Suprapubic skin (tissue), 4 donors: ENCODE results near the gene FAM193B. TPM values are rescaled to one million over a fixed set of nuclear protein-coding genes. Genes with fewer than 3 reads are reported as not detected.
A peak's percentile ranks its signal among the peaks of the same experiment; 100 is the strongest.

Source experiments
- DNase-seq, 2 donors: peaks; one replicate each; pipeline ENCODE4 v3.0.0-alpha.2; 2019; ENCODE audit warnings: low spot score in 2 of 2
- H3K27ac ChIP-seq: fragments of 200-600 bp; sonication (generic); one replicate; pipeline ENCODE4 v1.5.1; 2019
- H3K27me3 ChIP-seq: fragments of 200-600 bp; sonication (generic); one replicate; pipeline ENCODE4 v1.5.1; 2019
- H3K36me3 ChIP-seq: fragments of 200-600 bp; sonication (generic); one replicate; pipeline ENCODE4 v1.5.1; 2019
- H3K4me1 ChIP-seq: fragments of 200-600 bp; sonication (generic); one replicate; pipeline ENCODE4 v1.5.1; 2019
- H3K4me3 ChIP-seq: fragments of 200-600 bp; sonication (generic); one replicate; pipeline ENCODE4 v1.5.1; 2019; ENCODE audit warnings: mild to moderate bottlenecking
- H3K9me3 ChIP-seq: fragments of 200-600 bp; sonication (generic); one replicate; pipeline ENCODE4 v1.5.1; 2019
- EP300 ChIP-seq: sonication (generic); formaldehyde crosslinking; IDR thresholded peaks from one replicate; pipeline ENCODE4 v1.6.1; 2017; ENCODE audit warnings: antibody characterized with exemption
- POLR2A ChIP-seq, 2 donors: fragments of 450-650 bp; IDR thresholded peaks; one replicate each; pipeline ENCODE4 v1.6.1; 2017; ENCODE audit warnings: antibody characterized with exemption in 2 of 2, mild to moderate bottlenecking in 2 of 2, moderate library complexity in 2 of 2
- POLR2AphosphoS5 ChIP-seq, 3 donors: sonication (generic); formaldehyde crosslinking; IDR thresholded peaks; one replicate each; pipeline ENCODE4 v1.6.1; 2017; ENCODE audit warnings: antibody characterized with exemption in 3 of 3
- WGBS: methylation state at CpG from one replicate; pipeline ENCODE4 v1.1.5; 2018; 5-methylcytosine and 5-hydroxymethylcytosine counted together
- total RNA-seq, 4 donors: library from RNA; depleted of rRNA; stranded (reverse); fragments of >200 nt; gene quantifications; one replicate each; pipeline ENCODE4 v1.1.0, GENCODE V29; 2016
- TF ChIP-seq, protein P1 (sequence below), 2 donors: fragments of 200-600 bp in 1 of 2; fragments of 450-650 bp in 1 of 2; sonication (generic) in 1 of 2; IDR thresholded peaks; one replicate each; pipeline ENCODE4 v1.5.1; 2016 to 2019; ENCODE audit warnings: antibody characterized with exemption in 2 of 2, mild to moderate bottlenecking in 1 of 2, moderate library complexity in 1 of 2

Gene FAM193B
- total RNA-seq, 4 donors from 2014 or later = 55.6 to 328 (median 78.2) TPM

DNA sequence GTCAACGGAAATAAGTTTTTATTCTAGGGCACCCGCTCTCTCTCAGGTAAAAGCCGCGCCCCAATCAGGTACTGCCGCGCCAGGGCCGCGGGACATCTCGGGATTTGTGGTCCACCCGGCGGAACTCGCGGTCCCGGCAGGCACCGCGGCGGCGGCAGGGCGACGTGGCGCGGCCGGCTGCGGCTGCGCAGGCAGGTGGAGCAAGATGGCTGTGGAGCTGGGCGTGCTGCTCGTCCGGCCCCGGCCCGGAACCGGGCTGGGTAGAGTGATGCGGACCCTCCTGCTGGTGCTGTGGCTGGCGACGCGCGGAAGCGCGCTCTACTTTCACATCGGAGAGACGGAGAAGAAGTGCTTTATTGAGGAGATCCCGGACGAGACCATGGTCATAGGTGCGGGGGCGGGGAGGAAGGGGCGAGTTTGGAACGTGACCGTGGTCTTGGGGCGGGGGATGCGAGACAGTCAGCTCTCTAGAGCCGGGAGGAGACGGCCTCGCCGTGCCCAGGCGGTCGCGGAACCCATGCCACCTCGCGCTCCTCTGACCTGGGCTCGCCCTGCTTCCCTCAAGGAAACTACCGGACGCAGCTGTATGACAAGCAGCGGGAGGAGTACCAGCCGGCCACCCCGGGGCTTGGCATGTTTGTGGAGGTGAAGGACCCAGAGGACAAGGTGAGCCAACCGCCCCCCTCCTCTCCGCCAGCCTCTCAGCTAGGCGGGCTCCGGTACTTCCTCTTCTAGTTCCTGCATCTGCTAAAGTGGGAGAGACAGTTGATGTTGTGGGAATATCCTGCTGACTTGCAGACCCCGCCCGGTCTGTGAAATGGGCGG lies 37.9 kb upstream of the FAM193B start, which contains the start of gene TMED9:
TSS of gene TMED9 (plus strand) at position 194 of the 825 bp plus-strand sequence. CDS start at position 206, 12 bp downstream.
- TF ChIP-seq EP300 (no peak), POLR2A (IDR thresholded peaks at IDR 0.05) (peak; percentile 55 to 81), POLR2AphosphoS5 (IDR thresholded peaks at IDR 0.05) (peak in 1 of 3 donors; percentile 43)
- TF ChIP-seq, protein P1, sequence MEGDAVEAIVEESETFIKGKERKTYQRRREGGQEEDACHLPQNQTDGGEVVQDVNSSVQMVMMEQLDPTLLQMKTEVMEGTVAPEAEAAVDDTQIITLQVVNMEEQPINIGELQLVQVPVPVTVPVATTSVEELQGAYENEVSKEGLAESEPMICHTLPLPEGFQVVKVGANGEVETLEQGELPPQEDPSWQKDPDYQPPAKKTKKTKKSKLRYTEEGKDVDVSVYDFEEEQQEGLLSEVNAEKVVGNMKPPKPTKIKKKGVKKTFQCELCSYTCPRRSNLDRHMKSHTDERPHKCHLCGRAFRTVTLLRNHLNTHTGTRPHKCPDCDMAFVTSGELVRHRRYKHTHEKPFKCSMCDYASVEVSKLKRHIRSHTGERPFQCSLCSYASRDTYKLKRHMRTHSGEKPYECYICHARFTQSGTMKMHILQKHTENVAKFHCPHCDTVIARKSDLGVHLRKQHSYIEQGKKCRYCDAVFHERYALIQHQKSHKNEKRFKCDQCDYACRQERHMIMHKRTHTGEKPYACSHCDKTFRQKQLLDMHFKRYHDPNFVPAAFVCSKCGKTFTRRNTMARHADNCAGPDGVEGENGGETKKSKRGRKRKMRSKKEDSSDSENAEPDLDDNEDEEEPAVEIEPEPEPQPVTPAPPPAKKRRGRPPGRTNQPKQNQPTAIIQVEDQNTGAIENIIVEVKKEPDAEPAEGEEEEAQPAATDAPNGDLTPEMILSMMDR (IDR thresholded peaks at IDR 0.05) = peak in 1 of 2 donors; percentile 29
- peak; percentile 81 to 88 for DNase-seq

DNA sequence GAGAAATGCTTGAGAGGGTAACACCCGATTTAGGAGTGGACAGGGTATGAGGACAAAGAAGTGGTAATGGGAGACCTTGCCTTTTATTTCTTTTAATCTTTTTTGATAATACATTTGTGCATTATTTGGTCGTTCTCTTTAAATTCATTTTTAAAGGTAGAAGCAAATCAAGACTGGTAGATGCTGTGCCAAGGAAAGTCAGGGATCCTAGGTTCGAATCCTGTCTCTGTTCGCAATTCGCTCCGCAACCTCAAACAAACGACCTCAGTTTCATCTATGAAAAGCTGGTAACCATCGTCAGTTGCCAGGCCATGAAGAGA lies 37.3 kb upstream of the FAM193B start:
- H3K4me3 ChIP-seq = peak overlapping the region; percentile 96
- TF ChIP-seq, protein P1 (IDR thresholded peaks at IDR 0.05) = no peak
- no peak for TF ChIP-seq POLR2AphosphoS5 (IDR thresholded peaks at IDR 0.05)
- no peaks in the 10 kb centered on the region for H3K9me3 ChIP-seq
- DNase-seq = no peak
- WGBS = 15% methylated on average over 8 of the region's 8 CpGs
- H3K4me1 ChIP-seq = peaks cover 16% of the 10 kb centered on the region
- H3K27me3 ChIP-seq = no peaks in the 10 kb centered on the region
- no peak overlapping the region for H3K27ac ChIP-seq
- peaks cover 33% of the 10 kb centered on the region for H3K36me3 ChIP-seq

More for the DNA sequence above, 37.9 kb upstream of the FAM193B start, which contains the start of gene TMED9:
- Histone ChIP-seq H3K4me3 (peak within 1 kb of the TSS; percentile 96), H3K27ac (peak within 1 kb of the TSS; percentile 83), H3K4me1 (peaks cover 16% of the 10 kb centered on the region), H3K9me3 (no peaks in the 10 kb centered on the region), H3K36me3 (peaks cover 35% of the 10 kb centered on the region), H3K27me3 (no peaks in the 10 kb centered on the region)
- WGBS = 1% methylated on average over 12 of the region's 71 CpGs

DNA sequence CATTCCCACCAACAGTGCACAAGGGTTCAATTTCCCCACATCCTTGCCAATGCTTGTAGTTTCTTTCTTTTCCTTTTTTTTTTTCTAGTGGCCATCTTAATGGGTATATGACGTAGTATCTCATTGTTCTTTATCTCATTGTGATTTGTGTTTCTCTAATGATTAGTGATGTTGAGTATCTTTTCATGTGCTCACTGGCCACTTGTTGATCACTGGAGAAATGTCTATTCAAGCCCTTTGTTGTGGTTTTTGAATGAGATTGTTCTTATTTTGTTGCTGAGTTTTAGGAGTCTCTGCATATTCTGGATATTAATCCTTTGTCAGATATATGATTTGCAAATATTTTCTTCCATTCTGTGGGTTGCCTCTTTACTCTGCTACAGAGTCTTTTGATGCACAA lies 36.0 kb upstream of the FAM193B start:
- Histone ChIP-seq H3K9me3 (no peaks in the 10 kb centered on the region), H3K4me3 (no peak overlapping the region), H3K4me1 (peaks cover 16% of the 10 kb centered on the region), H3K27ac (no peak overlapping the region), H3K36me3 (peaks cover 20% of the 10 kb centered on the region), H3K27me3 (peaks cover 3% of the 10 kb centered on the region)
- no peak for DNase-seq
- TF ChIP-seq POLR2A (IDR thresholded peaks at IDR 0.05) (no peak), EP300 (no peak), POLR2AphosphoS5 (IDR thresholded peaks at IDR 0.05) (no peak)
- TF ChIP-seq, protein P1 (IDR thresholded peaks at IDR 0.05) = no peak
- 90% methylated on average over 1 of the region's 1 CpG for WGBS

DNA sequence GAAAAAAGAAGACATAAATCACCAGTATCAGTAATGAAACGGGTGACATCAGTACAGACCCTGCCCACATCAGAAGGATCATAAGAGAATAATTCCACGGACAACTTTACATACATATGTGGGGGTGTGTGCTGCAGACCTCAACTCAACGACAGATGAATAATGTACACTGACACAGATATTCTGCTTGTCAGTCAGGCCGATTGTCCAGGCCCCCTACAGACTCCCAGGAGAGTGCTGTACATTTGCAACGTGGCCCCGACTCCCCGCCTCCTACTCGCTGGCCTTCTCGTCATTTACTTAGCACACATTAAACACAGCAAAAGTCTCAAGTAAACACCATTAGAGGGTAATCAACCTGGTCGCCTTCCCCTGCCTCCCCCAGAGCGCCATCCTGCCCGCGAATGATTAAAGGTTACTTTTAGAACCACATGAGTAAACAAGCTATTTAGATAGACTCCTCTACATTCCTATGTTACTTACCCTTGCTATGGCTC lies 34.1 kb upstream of the FAM193B start:
- Histone ChIP-seq H3K27ac (no peak overlapping the region), H3K9me3 (no peaks in the 10 kb centered on the region), H3K4me3 (no peak overlapping the region), H3K4me1 (peaks cover 11% of the 10 kb centered on the region), H3K27me3 (peaks cover 6% of the 10 kb centered on the region), H3K36me3 (peaks cover under 1% of the 10 kb centered on the region)
- no peak for TF ChIP-seq EP300
- no peak for TF ChIP-seq POLR2A (IDR thresholded peaks at IDR 0.05)
- TF ChIP-seq, protein P1 (IDR thresholded peaks at IDR 0.05) = no peak
- TF ChIP-seq POLR2AphosphoS5 (IDR thresholded peaks at IDR 0.05) = no peak
- DNase-seq = no peak
- 39% methylated on average over 13 of the region's 13 CpGs for WGBS

DNA sequence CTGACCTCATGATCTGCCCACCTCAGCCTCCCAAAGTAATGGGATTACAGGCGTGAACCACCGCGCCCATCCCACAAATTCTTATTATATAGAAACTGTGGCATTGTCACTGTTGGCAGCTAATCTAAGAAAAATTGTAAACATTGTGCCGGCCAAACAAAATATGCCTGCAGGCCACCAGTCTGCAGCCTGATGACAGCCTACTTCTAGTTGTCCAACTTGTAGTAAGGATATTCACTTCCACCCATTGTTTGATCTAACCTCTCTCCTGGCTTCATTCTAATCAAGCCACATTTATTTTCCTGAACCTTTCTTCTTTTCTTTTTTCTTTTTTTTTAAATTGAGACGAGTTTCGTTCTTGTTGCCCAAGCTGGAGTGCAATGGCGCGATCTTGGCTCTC lies 24.0 kb upstream of the FAM193B start:
- DNase-seq = no peak
- H3K9me3 ChIP-seq = no peaks in the 10 kb centered on the region
- no peaks in the 10 kb centered on the region for H3K27me3 ChIP-seq
- no peak overlapping the region for H3K27ac ChIP-seq
- 83% methylated on average over 8 of the region's 8 CpGs for WGBS
- TF ChIP-seq, protein P1 (IDR thresholded peaks at IDR 0.05) = no peak
- TF ChIP-seq POLR2A (IDR thresholded peaks at IDR 0.05) = no peak
- no peak for TF ChIP-seq POLR2AphosphoS5 (IDR thresholded peaks at IDR 0.05)
- no peak for TF ChIP-seq EP300
- no peak overlapping the region for H3K4me3 ChIP-seq
- H3K36me3 ChIP-seq = no peaks in the 10 kb centered on the region
- H3K4me1 ChIP-seq = no peaks in the 10 kb centered on the region
